Measurements from ENCODE around the gene GALNT9. TPM values are rescaled to one million over a fixed set of nuclear protein-coding genes. Genes with fewer than 3 reads are reported as not detected.
A peak's percentile ranks its signal among the peaks of the same experiment; 100 is the strongest.

The GALNT9 gene
- total RNA-seq, 1 donor from 2014 or later: not detected

DNA sequence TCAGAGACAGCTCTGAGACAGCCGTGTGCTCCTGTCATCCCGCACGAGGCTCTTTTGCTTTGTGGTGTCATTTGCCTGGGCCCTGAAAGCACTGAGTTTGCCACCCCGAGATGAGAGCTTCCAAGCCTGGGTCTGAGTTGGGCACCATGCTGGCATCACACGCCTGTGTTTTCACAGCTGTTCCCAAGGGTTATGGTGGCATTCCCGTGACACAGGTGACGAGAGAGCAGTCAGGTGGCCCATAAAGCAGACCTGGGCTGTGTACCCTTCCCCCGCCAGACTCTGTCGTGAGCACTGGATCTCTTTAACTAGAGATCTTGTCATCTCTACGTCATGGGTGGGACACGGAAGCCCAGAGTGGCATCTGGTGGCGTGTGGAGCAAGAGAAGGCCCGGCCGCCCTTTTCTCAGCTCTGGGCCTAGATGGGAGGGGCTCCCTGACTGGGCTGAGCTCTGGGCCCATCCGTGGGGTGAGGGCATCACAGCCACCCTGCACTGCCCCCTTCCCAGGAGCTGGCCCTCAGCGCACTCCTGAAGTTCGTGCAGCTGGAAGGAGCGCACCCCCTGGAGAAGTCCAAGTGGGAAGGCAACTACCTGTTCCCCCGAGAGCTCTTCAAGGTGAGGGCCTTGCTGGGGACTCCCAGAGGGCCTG is 182.5 kb downstream of the GALNT9 start:
- Histone ChIP-seq H3K27ac (replicated peaks) (no peak overlapping the region), H3K9me3 (replicated peaks) (no peaks in the 10 kb centered on the region), H3K36me3 (peaks cover 30% of the 10 kb centered on the region), H3K4me3 (no peak overlapping the region), H3K27me3 (ENCODE audit: low read depth) (no peaks in the 10 kb centered on the region), H3K4me1 (peaks cover 34% of the 10 kb centered on the region)
- TF ChIP-seq, protein P1, sequence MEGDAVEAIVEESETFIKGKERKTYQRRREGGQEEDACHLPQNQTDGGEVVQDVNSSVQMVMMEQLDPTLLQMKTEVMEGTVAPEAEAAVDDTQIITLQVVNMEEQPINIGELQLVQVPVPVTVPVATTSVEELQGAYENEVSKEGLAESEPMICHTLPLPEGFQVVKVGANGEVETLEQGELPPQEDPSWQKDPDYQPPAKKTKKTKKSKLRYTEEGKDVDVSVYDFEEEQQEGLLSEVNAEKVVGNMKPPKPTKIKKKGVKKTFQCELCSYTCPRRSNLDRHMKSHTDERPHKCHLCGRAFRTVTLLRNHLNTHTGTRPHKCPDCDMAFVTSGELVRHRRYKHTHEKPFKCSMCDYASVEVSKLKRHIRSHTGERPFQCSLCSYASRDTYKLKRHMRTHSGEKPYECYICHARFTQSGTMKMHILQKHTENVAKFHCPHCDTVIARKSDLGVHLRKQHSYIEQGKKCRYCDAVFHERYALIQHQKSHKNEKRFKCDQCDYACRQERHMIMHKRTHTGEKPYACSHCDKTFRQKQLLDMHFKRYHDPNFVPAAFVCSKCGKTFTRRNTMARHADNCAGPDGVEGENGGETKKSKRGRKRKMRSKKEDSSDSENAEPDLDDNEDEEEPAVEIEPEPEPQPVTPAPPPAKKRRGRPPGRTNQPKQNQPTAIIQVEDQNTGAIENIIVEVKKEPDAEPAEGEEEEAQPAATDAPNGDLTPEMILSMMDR (IDR thresholded peaks at IDR 0.05; ENCODE audit: borderline replicate concordance): no peak
- peak; percentile 11 for DNase-seq
- intact Hi-C loops (cut with micrococcal nuclease): no loop called here

Other genes with a start within 250 kb of the GALNT9 start
- 9.0 TPM for gene DDX51, start 185.3 kb downstream of the GALNT9 start, total RNA-seq
- gene NOC4L, start 185.1 kb downstream of the GALNT9 start, total RNA-seq: 10.3 TPM
- gene FBRSL1, start 160.6 kb upstream of the GALNT9 start, total RNA-seq: 66.0 TPM

Data from left ventricle myocardium inferior (tissue), 1 donor.